HCEC 1CT (cell line): ENCODE results near the gene FRMPD1.
A peak's percentile ranks its signal among the peaks of the same experiment; 100 is the strongest.

Source experiments
- DNase-seq: peaks from one replicate; pipeline ENCODE4 v3.0.0-alpha.2; 2017

FRMPD1 gene

GRCh38 chr9:37679649-37680402, 29.1 kb downstream of the FRMPD1 start:
- DNase-seq, result no peak

GRCh38 chr9:37682951-37683350, 32.2 kb downstream of the FRMPD1 start:
- no peak for DNase-seq

GRCh38 chr9:37683531-37684371, 33.0 kb downstream of the FRMPD1 start:
- no peak for DNase-seq

- no peak for DNase-seq
These were observed 42.0 kb downstream of the FRMPD1 start for GRCh38 chr9:37692622-37693221.

- DNase-seq, result peak; percentile 28
These were observed 42.5 kb downstream of the FRMPD1 start for GRCh38 chr9:37693260-37693659.

- no peak for DNase-seq
These were observed 43.6 kb downstream of the FRMPD1 start for GRCh38 chr9:37694355-37694754.

- DNase-seq, result no peak
These were observed 45.8 kb downstream of the FRMPD1 start for GRCh38 chr9:37696528-37696927.

GRCh38 chr9:37700131-37700530, 49.4 kb downstream of the FRMPD1 start:
- DNase-seq, result no peak

- DNase-seq, result no peak
These were observed 50.1 kb downstream of the FRMPD1 start for GRCh38 chr9:37700900-37701299.

- DNase-seq, result no peak
These were observed 55.0 kb downstream of the FRMPD1 start for GRCh38 chr9:37705787-37706186.

DNA sequence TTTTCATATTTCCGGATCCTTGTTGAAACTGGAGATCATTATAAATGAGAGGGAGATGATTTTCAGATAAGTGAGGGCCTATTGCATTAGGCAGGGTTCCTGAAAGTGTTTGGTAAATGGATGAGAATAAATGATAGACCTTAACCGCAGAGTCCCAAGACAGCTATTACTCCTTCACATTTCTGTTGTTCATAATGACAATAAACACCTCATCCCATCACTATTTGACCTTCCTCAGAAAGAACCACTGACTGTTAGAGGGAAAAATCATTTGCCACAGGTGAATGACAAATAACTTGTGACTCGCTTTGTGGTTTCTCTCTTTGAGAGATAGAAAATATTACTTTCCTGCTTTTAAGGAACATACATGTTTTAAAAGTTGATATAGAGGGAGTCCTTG, 55.5 kb downstream of the FRMPD1 start:
- peak; percentile 52 for DNase-seq

GRCh38 chr9:37707748-37708147, 57.0 kb downstream of the FRMPD1 start:
- no peak for DNase-seq

GRCh38 chr9:37710046-37710445, 59.3 kb downstream of the FRMPD1 start:
- no peak for DNase-seq

- DNase-seq, result no peak
These were observed 64.5 kb downstream of the FRMPD1 start for GRCh38 chr9:37715260-37715659.

- DNase-seq, result no peak
These were observed 65.3 kb downstream of the FRMPD1 start for GRCh38 chr9:37715991-37716505.

GRCh38 chr9:37719526-37719925, 68.8 kb downstream of the FRMPD1 start:
- DNase-seq, result no peak

- no peak for DNase-seq
These were observed 76.3 kb downstream of the FRMPD1 start for GRCh38 chr9:37727013-37727412.

- DNase-seq, result no peak
These were observed 78.7 kb downstream of the FRMPD1 start for GRCh38 chr9:37729499-37729898.

- DNase-seq, result peak; percentile 17
These were observed 79.5 kb downstream of the FRMPD1 start for GRCh38 chr9:37730256-37730655.

DNA sequence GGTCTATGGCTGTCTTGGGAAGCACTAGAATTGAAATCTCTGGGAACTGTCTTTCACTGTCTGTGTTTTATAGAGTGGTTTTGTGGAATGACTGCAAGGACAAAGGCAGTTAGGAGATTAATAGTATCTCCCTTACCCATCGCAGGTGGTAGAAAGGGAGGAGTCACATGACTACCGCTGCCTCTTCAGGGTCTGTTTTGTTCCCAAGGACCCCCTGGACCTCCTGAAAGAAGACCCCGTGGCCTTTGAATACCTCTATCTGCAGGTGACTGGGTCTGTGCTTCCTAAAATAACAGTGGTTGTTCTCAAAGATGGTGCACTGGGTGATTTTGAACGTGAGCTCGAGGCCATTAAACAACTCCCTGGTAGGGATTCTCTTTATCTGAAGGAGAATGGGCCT, 80.1 kb downstream of the FRMPD1 start:
- no peak for DNase-seq

GRCh38 chr9:37732086-37732741, 81.5 kb downstream of the FRMPD1 start:
- DNase-seq, result no peak

GRCh38 chr9:37732952-37733351, 82.2 kb downstream of the FRMPD1 start:
- DNase-seq, result no peak

- no peak for DNase-seq
These were observed 88.5 kb downstream of the FRMPD1 start for GRCh38 chr9:37739222-37739621.
